PC-3 (cell line): ENCODE data around the gene FGD4. TPM values are rescaled to one million over a fixed set of nuclear protein-coding genes. Genes with fewer than 3 reads are reported as not detected.
"Not testable (repeated sequence)": the region's sequence is repeated elsewhere in the genome, so short reads cannot be mapped to it uniquely, and the experiment has no call there.

Experiments used
- ATAC-seq: fragments of 200-7000 bp; cut with Tn5 transposase; 2 replicates; pipeline ENCODE4 v1.9.1; 2020; ENCODE audit warnings: mild to moderate bottlenecking, moderate library complexity
- BruUV-seq: library from RNA; stranded (reverse); fragments of 400-500 nt; replicated peaks from 2 replicates; lab custom pipeline; 2021; lab: Mats Ljungman, UMichigan
- CTCF ChIA-PET: fragments of 300-600 bp; sonication (Branson Sonifier 250); formaldehyde crosslinking; loops from one replicate; lab custom pipeline; 2022; ENCODE audit warnings: antibody characterized with exemption; lab: Charles Lee
- POLR2A ChIA-PET: fragments of 300-600 bp; sonication (Branson Sonifier 250); formaldehyde crosslinking; loops from one replicate; lab custom pipeline; 2022; ENCODE audit warnings: antibody characterized with exemption; ENCODE audit not compliant: unreplicated experiment; lab: Charles Lee
- DNase-seq: peaks from one replicate; pipeline ENCODE4 v3.0.0-alpha.2; 2015
- H2AFZ ChIP-seq: fragments of 300-600 bp; sonication (generic); 2 replicates; pipeline ENCODE4 v1.6.0; 2016; ENCODE audit warnings: antibody characterized with exemption, low read length
- H3F3A ChIP-seq: fragments of 300-600 bp; sonication (generic); one replicate; pipeline ENCODE4 v1.6.0; 2017; ENCODE audit warnings: antibody characterized with exemption, low read length, control low read depth, mild to moderate bottlenecking; ENCODE audit not compliant: unreplicated experiment
- H3K27ac ChIP-seq: fragments of 300-600 bp; sonication (generic); 2 replicates; pipeline ENCODE4 v1.5.1; 2016; ENCODE audit warnings: mild to moderate bottlenecking, low read length
- H3K27me3 ChIP-seq: fragments of 300-600 bp; sonication (generic); 2 replicates; pipeline ENCODE4 v1.6.1; 2016; ENCODE audit warnings: low read length, mixed read lengths
- H3K36me3 ChIP-seq: fragments of 300-600 bp; sonication (generic); 2 replicates; pipeline ENCODE4 v1.6.1; 2016; ENCODE audit warnings: low read depth, mixed run types, low read length, mixed read lengths
- H3K4me1 ChIP-seq: fragments of 300-600 bp; sonication (generic); 2 replicates; pipeline ENCODE4 v1.5.1; 2016; ENCODE audit warnings: low read length; ENCODE audit not compliant: insufficient read depth
- H3K4me2 ChIP-seq: fragments of 300-600 bp; sonication (generic); 2 replicates; pipeline ENCODE4 v1.6.0; 2016; ENCODE audit warnings: low read length
- H3K4me3 ChIP-seq: fragments of 300-600 bp; sonication (generic); 2 replicates; pipeline ENCODE4 v1.5.1; 2016; ENCODE audit warnings: mild to moderate bottlenecking, low read length, mixed read lengths
- H3K79me2 ChIP-seq: fragments of 300-600 bp; sonication (generic); 2 replicates; pipeline ENCODE4 v1.6.1; 2017; ENCODE audit warnings: low read length, mixed read lengths
- H3K9ac ChIP-seq: fragments of 300-600 bp; sonication (generic); 2 replicates; pipeline ENCODE4 v1.6.0; 2016; ENCODE audit warnings: mild to moderate bottlenecking, low read length
- H3K9me2 ChIP-seq: fragments of 300-600 bp; sonication (generic); replicated peaks from 2 replicates; pipeline ENCODE4 v1.6.1; 2016; ENCODE audit warnings: mixed run types, low read length, mixed read lengths
- H3K9me3 ChIP-seq: fragments of 300-600 bp; sonication (generic); 2 replicates; pipeline ENCODE4 v1.6.1; 2016; ENCODE audit warnings: low read length, mixed read lengths
- H4K20me1 ChIP-seq: fragments of 300-600 bp; sonication (generic); 2 replicates; pipeline ENCODE4 v1.6.1; 2016; ENCODE audit warnings: low read length, mixed read lengths
- CTCF ChIP-seq: fragments of 300-600 bp; sonication (generic); conservative IDR thresholded peaks from 2 replicates; pipeline ENCODE4 v1.5.1; 2017; ENCODE audit warnings: antibody characterized with exemption, low read depth, mild to moderate bottlenecking, low read length
- EZH2 ChIP-seq: fragments of 300-600 bp; sonication (generic); IDR thresholded peaks from one replicate; pipeline ENCODE4 v1.6.1; 2017; ENCODE audit warnings: antibody characterized with exemption, mild to moderate bottlenecking, low read length; ENCODE audit not compliant: unreplicated experiment
- EZH2phosphoT487 ChIP-seq: fragments of 300-600 bp; sonication (generic); IDR thresholded peaks from 2 replicates; pipeline ENCODE4 v1.6.1; 2018; ENCODE audit warnings: mild to moderate bottlenecking, antibody characterized with exemption, low read length, borderline replicate concordance
- intact Hi-C: fragments of 100-400 bp; cut with micrococcal nuclease; formaldehyde crosslinking; loops from 2 replicates; pipeline ENCODE4 v1.9.0; 2023
- total RNA-seq: library from RNA; depleted of rRNA; stranded (reverse); fragments of >200 nt; gene quantifications from 2 replicates; pipeline ENCODE4 v1.2.3, GENCODE V29; 2014

The FGD4 gene
- total RNA-seq, 1 experiment from 2014 or later = 3.9 TPM

DNA sequence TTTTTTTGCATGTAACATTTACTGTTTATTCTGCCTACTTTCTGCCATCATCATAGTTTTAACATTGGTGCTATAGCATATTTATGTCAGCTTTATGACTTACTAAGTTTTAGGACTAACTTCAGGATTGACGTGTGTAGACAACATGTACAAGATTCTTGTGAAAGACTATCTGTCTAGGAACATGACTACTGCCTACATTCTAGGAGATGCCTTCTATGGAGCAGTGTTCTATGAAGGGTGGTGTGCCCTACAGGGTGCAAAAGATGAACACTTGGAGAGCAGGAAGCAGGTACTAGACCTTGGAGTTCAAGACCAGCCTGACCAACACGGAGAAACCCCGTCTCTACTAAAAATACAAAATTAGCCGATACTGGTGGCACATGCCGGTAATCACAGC lies 118.6 kb downstream of the FGD4 start:
- Histone ChIP-seq H3K9me3 (no peaks in the 10 kb centered on the region), H3K79me2 (no peaks in the 10 kb centered on the region), H2AFZ (no peak overlapping the region), H3K4me2 (no peak overlapping the region), H3K4me1 (no peaks in the 10 kb centered on the region), H3K27ac (no peak overlapping the region), H4K20me1 (no peaks in the 10 kb centered on the region), H3K4me3 (no peak overlapping the region), H3K27me3 (no peaks in the 10 kb centered on the region), H3K36me3 (no peaks in the 10 kb centered on the region), H3K9me2 (no peaks in the 10 kb centered on the region), H3K9ac (no peak overlapping the region), H3F3A (no peaks in the 10 kb centered on the region)
- DNase-seq (no peak), ATAC-seq (no peak)
- no TSS peak for BruUV-seq
- ChIA-PET POLR2A (no interaction called here), CTCF (no interaction called here)
- TF ChIP-seq CTCF (no peak), EZH2 (no peak), EZH2phosphoT487 (no peak)
- intact Hi-C loops = no loop called here

GRCh38 chr12:32519047-32519446 lies 119.7 kb downstream of the FGD4 start:
- POLR2A ChIA-PET = no interaction called here
- Histone ChIP-seq H3F3A (no peaks in the 10 kb centered on the region), H3K79me2 (no peaks in the 10 kb centered on the region), H3K27me3 (no peaks in the 10 kb centered on the region), H3K36me3 (no peaks in the 10 kb centered on the region), H3K9ac (no peak overlapping the region), H3K4me2 (no peak overlapping the region), H3K27ac (no peak overlapping the region), H4K20me1 (no peaks in the 10 kb centered on the region), H2AFZ (no peak overlapping the region), H3K4me1 (no peaks in the 10 kb centered on the region), H3K4me3 (no peak overlapping the region), H3K9me3 (no peaks in the 10 kb centered on the region), H3K9me2 (no peaks in the 10 kb centered on the region)
- TF ChIP-seq EZH2 = no peak
- TF ChIP-seq EZH2phosphoT487 = no peak
- TF ChIP-seq CTCF = no peak
- CTCF ChIA-PET = no interaction called here
- DNase-seq = no peak
- no TSS peak for BruUV-seq
- intact Hi-C loops = no loop called here
- ATAC-seq = no peak

GRCh38 chr12:32522331-32523221 lies 123.2 kb downstream of the FGD4 start:
- POLR2A ChIA-PET = no interaction called here

DNA sequence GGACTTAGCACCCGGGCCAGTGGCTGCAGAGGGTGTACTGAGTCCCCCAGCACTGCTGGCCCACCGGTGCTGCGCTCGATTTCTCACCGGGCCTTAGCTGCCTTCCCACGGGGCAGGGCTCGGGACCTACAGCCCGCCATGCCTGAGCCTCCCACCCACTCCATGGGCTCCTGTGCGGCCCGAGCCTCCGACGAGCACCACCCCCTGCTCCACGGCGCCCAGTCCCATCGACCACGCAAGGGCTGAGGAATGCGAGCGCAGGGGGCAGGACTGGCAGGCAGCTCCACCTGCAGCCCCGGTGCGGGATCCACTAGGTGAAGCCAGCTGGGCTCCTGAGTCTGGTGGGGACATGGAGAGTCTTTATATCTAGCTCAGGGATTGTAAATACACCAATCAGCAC lies 126.4 kb downstream of the FGD4 start:
- H3K36me3 ChIP-seq = not testable (repeated sequence)

More at GRCh38 chr12:32522331-32523221, 123.2 kb downstream of the FGD4 start:
- CTCF ChIA-PET = no interaction called here
- no peaks in the 10 kb centered on the region for H3K27me3 ChIP-seq
- no peak overlapping the region for H3K9ac ChIP-seq
- ATAC-seq (no peak), DNase-seq (no peak)
- H3K4me3 ChIP-seq = no peak overlapping the region
- H3K36me3 ChIP-seq = no peaks in the 10 kb centered on the region
- no peaks in the 10 kb centered on the region for H3K4me1 ChIP-seq
- no peak overlapping the region for H3K4me2 ChIP-seq
- no peaks in the 10 kb centered on the region for H3F3A ChIP-seq
- no peaks in the 10 kb centered on the region for H3K79me2 ChIP-seq
- H4K20me1 ChIP-seq = no peaks in the 10 kb centered on the region
- H3K9me2 ChIP-seq = no peaks in the 10 kb centered on the region
- intact Hi-C loops = no loop called here
- no peak overlapping the region for H3K27ac ChIP-seq
- no peak for TF ChIP-seq EZH2
- no peak for TF ChIP-seq CTCF
- no peak for TF ChIP-seq EZH2phosphoT487
- no TSS peak for BruUV-seq
- H3K9me3 ChIP-seq = no peaks in the 10 kb centered on the region
- no peak overlapping the region for H2AFZ ChIP-seq

More for the DNA sequence above, 126.4 kb downstream of the FGD4 start:
- H3K79me2 ChIP-seq, H3K27ac ChIP-seq, H3K9ac ChIP-seq, H3K4me2 ChIP-seq, POLR2A ChIA-PET, H3K4me1 ChIP-seq, H3K27me3 ChIP-seq, H3K9me3 ChIP-seq, intact Hi-C loops, H2AFZ ChIP-seq, H3K9me2 ChIP-seq, CTCF ChIA-PET, H3F3A ChIP-seq, ATAC-seq, BruUV-seq, H3K4me3 ChIP-seq, DNase-seq, H4K20me1 ChIP-seq: not testable (repeated sequence)
